Measurements from ENCODE around the gene CDH24. TPM values are rescaled to one million over a fixed set of nuclear protein-coding genes. Genes with fewer than 3 reads are reported as not detected.

Gene CDH24
- total RNA-seq, 1 experiment from 2014 or later = 17.9 TPM

DNA sequence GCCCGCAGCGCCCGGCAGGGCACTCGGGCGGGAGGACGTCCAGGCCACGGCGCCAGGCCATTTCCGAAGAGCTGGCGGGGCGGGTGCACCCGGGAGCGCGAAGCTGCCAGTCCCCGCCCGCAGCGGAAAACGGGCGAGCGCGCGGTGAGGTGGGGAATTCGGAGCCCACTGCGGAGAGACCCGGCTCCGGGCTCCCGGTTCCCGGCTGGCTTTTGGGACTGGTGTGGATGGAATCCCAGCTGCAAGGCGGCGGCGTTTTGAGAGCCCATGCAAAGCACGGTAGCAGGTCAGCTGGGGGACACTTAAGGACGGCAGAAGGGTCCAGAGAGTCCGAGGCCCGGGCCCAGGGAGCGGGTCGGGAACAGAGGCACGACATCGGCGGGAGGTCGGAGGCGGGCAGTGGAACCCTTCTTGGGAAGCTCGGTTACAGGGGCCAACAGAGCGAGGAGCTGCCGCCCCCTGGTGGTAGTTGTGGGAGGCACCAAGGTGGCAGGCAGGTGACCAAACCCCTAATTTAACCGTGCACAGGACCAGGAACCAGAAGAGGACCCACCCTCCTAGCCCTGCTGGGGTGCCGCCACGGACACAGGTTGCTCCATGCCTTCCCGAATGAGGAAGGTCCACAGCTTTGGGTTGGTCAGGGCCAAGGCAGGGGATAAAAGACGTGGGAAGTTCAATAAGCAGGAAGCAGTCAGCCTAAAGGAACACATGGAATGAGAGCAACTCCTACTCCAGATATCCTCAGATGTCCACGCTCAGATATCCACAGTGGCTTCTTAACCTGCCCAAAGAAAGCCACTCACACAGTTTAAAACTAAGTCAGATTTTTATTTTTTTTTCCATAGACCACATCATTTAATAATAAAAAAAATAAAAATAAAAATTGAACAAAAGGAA is 685 bp upstream of the CDH24 start (continued):
- TF ChIP-seq MXD4 (CRISPR knock-in tag; IDR thresholded peaks at IDR 0.05; ENCODE audit: borderline replicate concordance) (no peak), SP1 (CRISPR knock-in tag; conservative IDR thresholded peaks at IDR 0.05) (peak; percentile 52; the same call in 1 of the 2 replicates), NR3C1 (CRISPR knock-in tag; conservative IDR thresholded peaks at IDR 0.05; ENCODE audit: low read depth) (no peak), ELF4 (CRISPR knock-in tag; IDR thresholded peaks at IDR 0.05; ENCODE audit: low read depth) (no peak), GABPB1 (CRISPR knock-in tag; IDR thresholded peaks at IDR 0.05) (peak; percentile 58; the same call in 1 of the 2 replicates), MYBL2 (CRISPR knock-in tag; IDR thresholded peaks at IDR 0.05) (no peak), NR1H2 (CRISPR knock-in tag; IDR thresholded peaks at IDR 0.05) (no peak), TP53 (CRISPR knock-in tag; IDR thresholded peaks at IDR 0.05) (0 out of 2 replicates have a peak, but pooled peaks have one; percentile 28), KAT7 (CRISPR knock-in tag; IDR thresholded peaks at IDR 0.05; ENCODE audit: borderline replicate concordance) (0 out of 2 replicates have a peak, but pooled peaks have one; percentile 18), ZNF416 (CRISPR knock-in tag; IDR thresholded peaks at IDR 0.05) (peak; percentile 16; the same call in 1 of the 2 replicates), CREM (CRISPR knock-in tag; IDR thresholded peaks at IDR 0.05) (0 out of 2 replicates have a peak, but pooled peaks have one; percentile 25), TEAD1 (CRISPR knock-in tag; IDR thresholded peaks at IDR 0.05) (peak; percentile 39), FOXJ3 (CRISPR knock-in tag; IDR thresholded peaks at IDR 0.05; ENCODE audit: borderline replicate concordance) (no peak)
- TF ChIP-seq, protein P1, sequence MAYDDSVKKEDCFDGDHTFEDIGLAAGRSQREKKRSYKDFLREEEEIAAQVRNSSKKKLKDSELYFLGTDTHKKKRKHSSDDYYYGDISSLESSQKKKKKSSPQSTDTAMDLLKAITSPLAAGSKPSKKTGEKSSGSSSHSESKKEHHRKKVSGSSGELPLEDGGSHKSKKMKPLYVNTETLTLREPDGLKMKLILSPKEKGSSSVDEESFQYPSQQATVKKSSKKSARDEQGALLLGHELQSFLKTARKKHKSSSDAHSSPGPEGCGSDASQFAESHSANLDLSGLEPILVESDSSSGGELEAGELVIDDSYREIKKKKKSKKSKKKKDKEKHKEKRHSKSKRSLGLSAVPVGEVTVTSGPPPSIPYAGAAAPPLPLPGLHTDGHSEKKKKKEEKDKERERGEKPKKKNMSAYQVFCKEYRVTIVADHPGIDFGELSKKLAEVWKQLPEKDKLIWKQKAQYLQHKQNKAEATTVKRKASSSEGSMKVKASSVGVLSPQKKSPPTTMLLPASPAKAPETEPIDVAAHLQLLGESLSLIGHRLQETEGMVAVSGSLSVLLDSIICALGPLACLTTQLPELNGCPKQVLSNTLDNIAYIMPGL (CRISPR knock-in tag; IDR thresholded peaks at IDR 0.05) = 0 out of 2 replicates have a peak, but pooled peaks have one; percentile 55
- TF ChIP-seq, protein P2, sequence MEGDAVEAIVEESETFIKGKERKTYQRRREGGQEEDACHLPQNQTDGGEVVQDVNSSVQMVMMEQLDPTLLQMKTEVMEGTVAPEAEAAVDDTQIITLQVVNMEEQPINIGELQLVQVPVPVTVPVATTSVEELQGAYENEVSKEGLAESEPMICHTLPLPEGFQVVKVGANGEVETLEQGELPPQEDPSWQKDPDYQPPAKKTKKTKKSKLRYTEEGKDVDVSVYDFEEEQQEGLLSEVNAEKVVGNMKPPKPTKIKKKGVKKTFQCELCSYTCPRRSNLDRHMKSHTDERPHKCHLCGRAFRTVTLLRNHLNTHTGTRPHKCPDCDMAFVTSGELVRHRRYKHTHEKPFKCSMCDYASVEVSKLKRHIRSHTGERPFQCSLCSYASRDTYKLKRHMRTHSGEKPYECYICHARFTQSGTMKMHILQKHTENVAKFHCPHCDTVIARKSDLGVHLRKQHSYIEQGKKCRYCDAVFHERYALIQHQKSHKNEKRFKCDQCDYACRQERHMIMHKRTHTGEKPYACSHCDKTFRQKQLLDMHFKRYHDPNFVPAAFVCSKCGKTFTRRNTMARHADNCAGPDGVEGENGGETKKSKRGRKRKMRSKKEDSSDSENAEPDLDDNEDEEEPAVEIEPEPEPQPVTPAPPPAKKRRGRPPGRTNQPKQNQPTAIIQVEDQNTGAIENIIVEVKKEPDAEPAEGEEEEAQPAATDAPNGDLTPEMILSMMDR (IDR thresholded peaks at IDR 0.05) = peak; percentile 97
- TF ChIP-seq, protein P3, sequence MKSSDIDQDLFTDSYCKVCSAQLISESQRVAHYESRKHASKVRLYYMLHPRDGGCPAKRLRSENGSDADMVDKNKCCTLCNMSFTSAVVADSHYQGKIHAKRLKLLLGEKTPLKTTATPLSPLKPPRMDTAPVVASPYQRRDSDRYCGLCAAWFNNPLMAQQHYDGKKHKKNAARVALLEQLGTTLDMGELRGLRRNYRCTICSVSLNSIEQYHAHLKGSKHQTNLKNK (CRISPR knock-in tag; IDR thresholded peaks at IDR 0.05) = peak; percentile 4; the same call in 1 of the 2 replicates
- TF ChIP-seq, protein P4, sequence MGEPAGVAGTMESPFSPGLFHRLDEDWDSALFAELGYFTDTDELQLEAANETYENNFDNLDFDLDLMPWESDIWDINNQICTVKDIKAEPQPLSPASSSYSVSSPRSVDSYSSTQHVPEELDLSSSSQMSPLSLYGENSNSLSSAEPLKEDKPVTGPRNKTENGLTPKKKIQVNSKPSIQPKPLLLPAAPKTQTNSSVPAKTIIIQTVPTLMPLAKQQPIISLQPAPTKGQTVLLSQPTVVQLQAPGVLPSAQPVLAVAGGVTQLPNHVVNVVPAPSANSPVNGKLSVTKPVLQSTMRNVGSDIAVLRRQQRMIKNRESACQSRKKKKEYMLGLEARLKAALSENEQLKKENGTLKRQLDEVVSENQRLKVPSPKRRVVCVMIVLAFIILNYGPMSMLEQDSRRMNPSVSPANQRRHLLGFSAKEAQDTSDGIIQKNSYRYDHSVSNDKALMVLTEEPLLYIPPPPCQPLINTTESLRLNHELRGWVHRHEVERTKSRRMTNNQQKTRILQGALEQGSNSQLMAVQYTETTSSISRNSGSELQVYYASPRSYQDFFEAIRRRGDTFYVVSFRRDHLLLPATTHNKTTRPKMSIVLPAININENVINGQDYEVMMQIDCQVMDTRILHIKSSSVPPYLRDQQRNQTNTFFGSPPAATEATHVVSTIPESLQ (CRISPR knock-in tag; IDR thresholded peaks at IDR 0.05) = no peak
- TF ChIP-seq, protein P5, sequence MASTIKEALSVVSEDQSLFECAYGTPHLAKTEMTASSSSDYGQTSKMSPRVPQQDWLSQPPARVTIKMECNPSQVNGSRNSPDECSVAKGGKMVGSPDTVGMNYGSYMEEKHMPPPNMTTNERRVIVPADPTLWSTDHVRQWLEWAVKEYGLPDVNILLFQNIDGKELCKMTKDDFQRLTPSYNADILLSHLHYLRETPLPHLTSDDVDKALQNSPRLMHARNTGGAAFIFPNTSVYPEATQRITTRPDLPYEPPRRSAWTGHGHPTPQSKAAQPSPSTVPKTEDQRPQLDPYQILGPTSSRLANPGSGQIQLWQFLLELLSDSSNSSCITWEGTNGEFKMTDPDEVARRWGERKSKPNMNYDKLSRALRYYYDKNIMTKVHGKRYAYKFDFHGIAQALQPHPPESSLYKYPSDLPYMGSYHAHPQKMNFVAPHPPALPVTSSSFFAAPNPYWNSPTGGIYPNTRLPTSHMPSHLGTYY (CRISPR knock-in tag; IDR thresholded peaks at IDR 0.05) = peak; percentile 7; the same call in 1 of the 2 replicates
- TF ChIP-seq, protein P6, sequence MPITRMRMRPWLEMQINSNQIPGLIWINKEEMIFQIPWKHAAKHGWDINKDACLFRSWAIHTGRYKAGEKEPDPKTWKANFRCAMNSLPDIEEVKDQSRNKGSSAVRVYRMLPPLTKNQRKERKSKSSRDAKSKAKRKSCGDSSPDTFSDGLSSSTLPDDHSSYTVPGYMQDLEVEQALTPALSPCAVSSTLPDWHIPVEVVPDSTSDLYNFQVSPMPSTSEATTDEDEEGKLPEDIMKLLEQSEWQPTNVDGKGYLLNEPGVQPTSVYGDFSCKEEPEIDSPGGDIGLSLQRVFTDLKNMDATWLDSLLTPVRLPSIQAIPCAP (CRISPR knock-in tag; IDR thresholded peaks at IDR 0.05) = no peak
- TF ChIP-seq, protein P7, sequence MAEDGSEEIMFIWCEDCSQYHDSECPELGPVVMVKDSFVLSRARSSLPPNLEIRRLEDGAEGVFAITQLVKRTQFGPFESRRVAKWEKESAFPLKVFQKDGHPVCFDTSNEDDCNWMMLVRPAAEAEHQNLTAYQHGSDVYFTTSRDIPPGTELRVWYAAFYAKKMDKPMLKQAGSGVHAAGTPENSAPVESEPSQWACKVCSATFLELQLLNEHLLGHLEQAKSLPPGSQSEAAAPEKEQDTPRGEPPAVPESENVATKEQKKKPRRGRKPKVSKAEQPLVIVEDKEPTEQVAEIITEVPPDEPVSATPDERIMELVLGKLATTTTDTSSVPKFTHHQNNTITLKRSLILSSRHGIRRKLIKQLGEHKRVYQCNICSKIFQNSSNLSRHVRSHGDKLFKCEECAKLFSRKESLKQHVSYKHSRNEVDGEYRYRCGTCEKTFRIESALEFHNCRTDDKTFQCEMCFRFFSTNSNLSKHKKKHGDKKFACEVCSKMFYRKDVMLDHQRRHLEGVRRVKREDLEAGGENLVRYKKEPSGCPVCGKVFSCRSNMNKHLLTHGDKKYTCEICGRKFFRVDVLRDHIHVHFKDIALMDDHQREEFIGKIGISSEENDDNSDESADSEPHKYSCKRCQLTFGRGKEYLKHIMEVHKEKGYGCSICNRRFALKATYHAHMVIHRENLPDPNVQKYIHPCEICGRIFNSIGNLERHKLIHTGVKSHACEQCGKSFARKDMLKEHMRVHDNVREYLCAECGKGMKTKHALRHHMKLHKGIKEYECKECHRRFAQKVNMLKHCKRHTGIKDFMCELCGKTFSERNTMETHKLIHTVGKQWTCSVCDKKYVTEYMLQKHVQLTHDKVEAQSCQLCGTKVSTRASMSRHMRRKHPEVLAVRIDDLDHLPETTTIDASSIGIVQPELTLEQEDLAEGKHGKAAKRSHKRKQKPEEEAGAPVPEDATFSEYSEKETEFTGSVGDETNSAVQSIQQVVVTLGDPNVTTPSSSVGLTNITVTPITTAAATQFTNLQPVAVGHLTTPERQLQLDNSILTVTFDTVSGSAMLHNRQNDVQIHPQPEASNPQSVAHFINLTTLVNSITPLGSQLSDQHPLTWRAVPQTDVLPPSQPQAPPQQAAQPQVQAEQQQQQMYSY (CRISPR knock-in tag; IDR thresholded peaks at IDR 0.05) = peak; percentile 28; the same call in 1 of the 2 replicates
- TF ChIP-seq, protein P8, sequence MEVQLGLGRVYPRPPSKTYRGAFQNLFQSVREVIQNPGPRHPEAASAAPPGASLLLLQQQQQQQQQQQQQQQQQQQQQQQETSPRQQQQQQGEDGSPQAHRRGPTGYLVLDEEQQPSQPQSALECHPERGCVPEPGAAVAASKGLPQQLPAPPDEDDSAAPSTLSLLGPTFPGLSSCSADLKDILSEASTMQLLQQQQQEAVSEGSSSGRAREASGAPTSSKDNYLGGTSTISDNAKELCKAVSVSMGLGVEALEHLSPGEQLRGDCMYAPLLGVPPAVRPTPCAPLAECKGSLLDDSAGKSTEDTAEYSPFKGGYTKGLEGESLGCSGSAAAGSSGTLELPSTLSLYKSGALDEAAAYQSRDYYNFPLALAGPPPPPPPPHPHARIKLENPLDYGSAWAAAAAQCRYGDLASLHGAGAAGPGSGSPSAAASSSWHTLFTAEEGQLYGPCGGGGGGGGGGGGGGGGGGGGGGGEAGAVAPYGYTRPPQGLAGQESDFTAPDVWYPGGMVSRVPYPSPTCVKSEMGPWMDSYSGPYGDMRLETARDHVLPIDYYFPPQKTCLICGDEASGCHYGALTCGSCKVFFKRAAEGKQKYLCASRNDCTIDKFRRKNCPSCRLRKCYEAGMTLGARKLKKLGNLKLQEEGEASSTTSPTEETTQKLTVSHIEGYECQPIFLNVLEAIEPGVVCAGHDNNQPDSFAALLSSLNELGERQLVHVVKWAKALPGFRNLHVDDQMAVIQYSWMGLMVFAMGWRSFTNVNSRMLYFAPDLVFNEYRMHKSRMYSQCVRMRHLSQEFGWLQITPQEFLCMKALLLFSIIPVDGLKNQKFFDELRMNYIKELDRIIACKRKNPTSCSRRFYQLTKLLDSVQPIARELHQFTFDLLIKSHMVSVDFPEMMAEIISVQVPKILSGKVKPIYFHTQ (CRISPR knock-in tag; IDR thresholded peaks at IDR 0.05) = peak; percentile 63; the same call in 1 of the 2 replicates

Measured in WTC11 (cell line).